ENCODE measurements around the gene GRK5. TPM values are rescaled to one million over a fixed set of nuclear protein-coding genes. Genes with fewer than 3 reads are reported as not detected.

GRK5 gene
- total RNA-seq, 1 donor from 2014 or later, result 77.6 TPM

DNA sequence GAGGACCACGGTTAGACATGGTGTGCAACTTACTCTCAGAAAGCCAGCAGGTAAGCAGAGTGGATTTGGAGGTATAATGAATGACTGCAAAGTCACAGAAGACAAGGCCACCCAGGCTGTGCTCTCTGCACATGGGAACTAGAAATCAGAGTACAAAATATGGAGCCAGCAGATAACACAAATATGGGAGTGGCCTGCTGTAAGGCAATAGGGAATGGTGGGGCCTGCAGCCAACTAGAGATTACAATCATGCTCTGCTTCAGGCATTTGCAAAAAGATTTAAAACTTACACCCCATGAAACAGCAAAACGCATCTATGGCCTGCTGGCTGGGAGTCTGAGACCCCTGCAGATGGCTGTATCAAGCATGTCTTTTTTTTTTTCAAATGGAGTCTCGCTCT is 288.2 kb downstream of the GRK5 start:
- no peak overlapping the region for H3K4me3 Mint-ChIP-seq (ENCODE audit: unreplicated experiment)
- no peaks in the 10 kb centered on the region for H3K36me3 Mint-ChIP-seq (ENCODE audit: unreplicated experiment)
- H3K4me1 Mint-ChIP-seq (ENCODE audit: low read depth, unreplicated experiment), result peaks cover 13% of the 10 kb centered on the region
- TF ChIP-seq, protein P1, sequence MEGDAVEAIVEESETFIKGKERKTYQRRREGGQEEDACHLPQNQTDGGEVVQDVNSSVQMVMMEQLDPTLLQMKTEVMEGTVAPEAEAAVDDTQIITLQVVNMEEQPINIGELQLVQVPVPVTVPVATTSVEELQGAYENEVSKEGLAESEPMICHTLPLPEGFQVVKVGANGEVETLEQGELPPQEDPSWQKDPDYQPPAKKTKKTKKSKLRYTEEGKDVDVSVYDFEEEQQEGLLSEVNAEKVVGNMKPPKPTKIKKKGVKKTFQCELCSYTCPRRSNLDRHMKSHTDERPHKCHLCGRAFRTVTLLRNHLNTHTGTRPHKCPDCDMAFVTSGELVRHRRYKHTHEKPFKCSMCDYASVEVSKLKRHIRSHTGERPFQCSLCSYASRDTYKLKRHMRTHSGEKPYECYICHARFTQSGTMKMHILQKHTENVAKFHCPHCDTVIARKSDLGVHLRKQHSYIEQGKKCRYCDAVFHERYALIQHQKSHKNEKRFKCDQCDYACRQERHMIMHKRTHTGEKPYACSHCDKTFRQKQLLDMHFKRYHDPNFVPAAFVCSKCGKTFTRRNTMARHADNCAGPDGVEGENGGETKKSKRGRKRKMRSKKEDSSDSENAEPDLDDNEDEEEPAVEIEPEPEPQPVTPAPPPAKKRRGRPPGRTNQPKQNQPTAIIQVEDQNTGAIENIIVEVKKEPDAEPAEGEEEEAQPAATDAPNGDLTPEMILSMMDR (IDR thresholded peaks at IDR 0.05; ENCODE audit: partially characterized antibody, unreplicated experiment), result no peak
- H3K27ac Mint-ChIP-seq (ENCODE audit: unreplicated experiment), result peak overlapping the region; percentile 8
- no peak for DNase-seq
- H3K9me3 Mint-ChIP-seq (ENCODE audit: unreplicated experiment), result peaks cover 7% of the 10 kb centered on the region
- no peaks in the 10 kb centered on the region for H3K27me3 Mint-ChIP-seq (ENCODE audit: unreplicated experiment)

DNA sequence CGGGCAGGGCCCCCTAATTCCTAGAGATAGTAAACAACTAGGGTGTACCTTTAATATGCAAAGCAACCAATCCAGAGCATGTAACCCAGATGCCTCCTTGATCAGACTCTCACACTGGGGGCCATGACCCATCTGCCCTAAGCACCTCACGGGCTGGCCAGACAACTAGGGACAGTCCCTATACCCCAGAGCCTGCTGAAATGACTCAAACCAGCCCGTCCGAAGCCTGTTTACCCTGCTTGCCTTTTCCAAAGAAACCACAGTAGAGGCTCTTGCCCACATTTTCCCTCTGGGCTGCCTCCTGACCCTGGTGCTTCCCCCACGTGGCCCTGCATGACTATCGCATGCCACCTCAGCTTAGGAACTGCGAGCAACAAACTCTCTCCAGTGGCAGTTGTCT is 288.9 kb downstream of the GRK5 start:
- no peak for DNase-seq
- no peaks in the 10 kb centered on the region for H3K36me3 Mint-ChIP-seq (ENCODE audit: unreplicated experiment)
- peaks cover 7% of the 10 kb centered on the region for H3K9me3 Mint-ChIP-seq (ENCODE audit: unreplicated experiment)
- H3K27ac Mint-ChIP-seq (ENCODE audit: unreplicated experiment), result no peak overlapping the region
- H3K27me3 Mint-ChIP-seq (ENCODE audit: unreplicated experiment), result peaks cover 3% of the 10 kb centered on the region
- no peak overlapping the region for H3K4me3 Mint-ChIP-seq (ENCODE audit: unreplicated experiment)
- TF ChIP-seq, protein P1 (IDR thresholded peaks at IDR 0.05; ENCODE audit: partially characterized antibody, unreplicated experiment), result no peak
- H3K4me1 Mint-ChIP-seq (ENCODE audit: low read depth, unreplicated experiment), result peaks cover 13% of the 10 kb centered on the region

GRCh38 chr10:119497243-119497642 is 289.9 kb downstream of the GRK5 start:
- H3K9me3 Mint-ChIP-seq (ENCODE audit: unreplicated experiment), result peaks cover 12% of the 10 kb centered on the region
- H3K36me3 Mint-ChIP-seq (ENCODE audit: unreplicated experiment), result no peaks in the 10 kb centered on the region
- no peak overlapping the region for H3K27ac Mint-ChIP-seq (ENCODE audit: unreplicated experiment)
- TF ChIP-seq, protein P1 (IDR thresholded peaks at IDR 0.05; ENCODE audit: partially characterized antibody, unreplicated experiment), result no peak
- no peak overlapping the region for H3K4me3 Mint-ChIP-seq (ENCODE audit: unreplicated experiment)
- DNase-seq, result no peak
- peaks cover 5% of the 10 kb centered on the region for H3K27me3 Mint-ChIP-seq (ENCODE audit: unreplicated experiment)
- peaks cover 13% of the 10 kb centered on the region for H3K4me1 Mint-ChIP-seq (ENCODE audit: low read depth, unreplicated experiment)

DNA sequence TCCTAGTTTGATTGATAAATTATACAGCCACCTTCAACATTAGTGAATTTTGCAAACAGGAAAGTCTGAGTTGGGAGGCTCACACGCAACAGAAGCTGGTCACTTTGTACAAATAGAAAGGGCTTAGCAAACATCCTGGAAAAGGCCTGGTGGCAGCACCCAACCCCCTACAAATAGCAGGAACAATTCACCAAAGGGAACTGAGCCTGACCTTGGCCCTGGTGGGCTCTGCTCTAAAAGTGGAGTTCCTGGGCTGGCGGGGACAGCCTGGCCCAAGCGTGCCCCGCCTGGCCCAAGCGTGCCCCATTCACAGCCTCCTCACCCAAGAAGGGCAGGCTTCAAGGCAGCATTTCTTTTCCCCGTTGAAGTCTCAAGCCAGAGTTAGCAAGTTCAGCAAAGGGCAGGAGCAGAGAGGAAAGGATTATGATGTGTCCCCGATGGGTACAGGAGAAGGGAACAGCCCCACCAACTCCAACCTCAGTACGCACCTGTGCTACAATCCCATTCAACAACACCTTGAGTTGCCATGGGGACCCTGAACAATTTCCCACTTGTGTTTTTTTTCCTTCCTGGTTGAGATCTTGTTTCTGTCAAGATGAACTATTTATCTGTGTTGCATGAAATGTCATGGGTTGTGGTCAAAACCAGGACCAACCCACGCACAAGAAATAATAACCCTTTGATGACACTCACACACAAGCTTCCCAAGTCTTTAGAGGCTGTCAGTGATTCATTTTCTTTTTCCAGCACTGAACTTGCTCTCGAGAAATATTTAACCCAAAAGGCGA is 291.7 kb downstream of the GRK5 start:
- H3K36me3 Mint-ChIP-seq (ENCODE audit: unreplicated experiment), result peaks cover 4% of the 10 kb centered on the region
- H3K9me3 Mint-ChIP-seq (ENCODE audit: unreplicated experiment), result peaks cover 14% of the 10 kb centered on the region
- DNase-seq, result no peak
- H3K27me3 Mint-ChIP-seq (ENCODE audit: unreplicated experiment), result peaks cover 13% of the 10 kb centered on the region
- peaks cover 19% of the 10 kb centered on the region for H3K4me1 Mint-ChIP-seq (ENCODE audit: low read depth, unreplicated experiment)
- H3K4me3 Mint-ChIP-seq (ENCODE audit: unreplicated experiment), result no peak overlapping the region
- TF ChIP-seq, protein P1 (IDR thresholded peaks at IDR 0.05; ENCODE audit: partially characterized antibody, unreplicated experiment), result no peak
- H3K27ac Mint-ChIP-seq (ENCODE audit: unreplicated experiment), result no peak overlapping the region

- no peak for DNase-seq
- peaks cover 4% of the 10 kb centered on the region for H3K36me3 Mint-ChIP-seq (ENCODE audit: unreplicated experiment)
- H3K4me3 Mint-ChIP-seq (ENCODE audit: unreplicated experiment), result no peak overlapping the region
- peaks cover 14% of the 10 kb centered on the region for H3K9me3 Mint-ChIP-seq (ENCODE audit: unreplicated experiment)
- peaks cover 13% of the 10 kb centered on the region for H3K27me3 Mint-ChIP-seq (ENCODE audit: unreplicated experiment)
- H3K27ac Mint-ChIP-seq (ENCODE audit: unreplicated experiment), result no peak overlapping the region
- TF ChIP-seq, protein P1 (IDR thresholded peaks at IDR 0.05; ENCODE audit: partially characterized antibody, unreplicated experiment), result no peak
- H3K4me1 Mint-ChIP-seq (ENCODE audit: low read depth, unreplicated experiment), result peaks cover 15% of the 10 kb centered on the region
Measured at GRCh38 chr10:119499677-119500002, 292.3 kb downstream of the GRK5 start.

Data from glutamatergic neuron (in vitro differentiated cells).